Testis (tissue), 3 donors: Measurements from ENCODE around the gene APOL6. TPM values are rescaled to one million over a fixed set of nuclear protein-coding genes. Genes with fewer than 3 reads are reported as not detected.

Experiments used
- DNase-seq: peaks from one replicate; pipeline ENCODE4 v3.0.0-alpha.2; 2019
- H3K27ac ChIP-seq, 2 donors: fragments of 200-600 bp; sonication (generic); one replicate each; pipeline ENCODE4 v1.5.1; 2019
- H3K27me3 ChIP-seq: fragments of 200-600 bp; sonication (generic); one replicate; pipeline ENCODE4 v1.5.1; 2019
- H3K36me3 ChIP-seq: fragments of 200-600 bp; sonication (generic); one replicate; pipeline ENCODE4 v1.5.1; 2017; ENCODE audit warnings: low read depth; ENCODE audit errors: missing control alignments
- H3K4me1 ChIP-seq: fragments of 200-600 bp; sonication (generic); one replicate; pipeline ENCODE4 v1.5.1; 2019
- H3K4me3 ChIP-seq, 2 donors: fragments of 200-600 bp; sonication (generic); one replicate each; pipeline ENCODE4 v1.5.1; 2017 to 2019
- H3K9me3 ChIP-seq: fragments of 200-600 bp; sonication (generic); one replicate; pipeline ENCODE4 v1.5.1; 2017
- CTCF ChIP-seq, 3 experiments: fragments of 450-650 bp in 2 of 3; fragments of 200-600 bp in 1 of 3; sonication (generic) in 1 of 3; IDR thresholded peaks; one replicate each; pipeline ENCODE4 v1.5.1; 2016 to 2019; ENCODE audit warnings: antibody characterized with exemption in 3 of 3, mild to moderate bottlenecking in 2 of 3, moderate library complexity in 1 of 3
- POLR2A ChIP-seq: fragments of 450-650 bp; IDR thresholded peaks from one replicate; pipeline ENCODE4 v1.6.1; 2017; ENCODE audit warnings: antibody characterized with exemption, mild to moderate bottlenecking, moderate library complexity
- WGBS, 2 donors: methylation state at CpG; one replicate each; pipeline ENCODE4 v1.1.5; 2018; 5-methylcytosine and 5-hydroxymethylcytosine counted together
- intact Hi-C: fragments of 100-400 bp; cut with DNase I; formaldehyde crosslinking; loops from one replicate; pipeline ENCODE4 v1.15.1; 2023; ENCODE audit warnings: low total_unique reads
- polyA plus RNA-seq: library from polyadenylated mRNA; stranded (reverse); fragments of 350-450 nt; fragmentation: Illumina TruSeq; extraction: RNeasy Lipid Tissue Mini Kit (QIAGEN cat#74804); gene quantifications from one replicate; pipeline ENCODE4 v1.2.3, GENCODE V29; 2014; ENCODE audit warnings: low read depth, low replicate concordance; ENCODE audit not compliant: insufficient read depth
- total RNA-seq, 2 donors: library from RNA; depleted of rRNA; stranded (reverse); fragments of >200 nt; gene quantifications; one replicate each; pipeline ENCODE4 v1.2.3, GENCODE V29; 2016

APOL6 gene
- total and polyA plus RNA-seq, 3 donors from 2014 or later: 2.2 to 3.6 (median 2.8) TPM

DNA sequence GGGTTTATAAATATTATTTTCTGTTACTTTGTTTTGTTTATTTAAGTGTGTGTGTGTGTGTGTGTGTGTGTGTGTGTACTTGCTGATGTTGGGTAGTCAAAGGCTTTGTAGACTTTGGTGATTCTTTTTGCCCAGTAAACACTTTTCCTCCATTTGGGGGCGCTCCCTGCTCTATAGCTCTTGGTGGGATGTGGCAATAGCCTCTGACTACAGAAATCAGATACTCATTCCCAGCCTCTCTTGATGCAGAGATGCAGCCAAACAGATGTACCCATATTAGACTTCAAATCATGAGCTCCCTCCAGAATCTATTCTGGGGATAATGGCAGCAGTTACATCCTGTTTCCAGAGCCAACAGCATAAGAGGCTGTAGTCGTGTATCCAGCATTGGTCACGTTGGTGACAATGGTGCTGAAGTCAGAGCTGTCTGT, 36.0 kb downstream of the APOL6 start:
- Histone ChIP-seq H3K27me3 (no peaks in the 10 kb centered on the region), H3K4me1 (no peaks in the 10 kb centered on the region), H3K36me3 (no peaks in the 10 kb centered on the region), H3K9me3 (no peaks in the 10 kb centered on the region), H3K4me3 (no peak overlapping the region), H3K27ac (no peak overlapping the region)
- TF ChIP-seq POLR2A: no peak
- no peak for TF ChIP-seq CTCF (IDR thresholded peaks at IDR 0.05)
- peak; percentile 21 for DNase-seq
- WGBS, 2 donors: 58% methylated on average over 3 of the region's 3 CpGs
- intact Hi-C loops: no loop called here

DNA sequence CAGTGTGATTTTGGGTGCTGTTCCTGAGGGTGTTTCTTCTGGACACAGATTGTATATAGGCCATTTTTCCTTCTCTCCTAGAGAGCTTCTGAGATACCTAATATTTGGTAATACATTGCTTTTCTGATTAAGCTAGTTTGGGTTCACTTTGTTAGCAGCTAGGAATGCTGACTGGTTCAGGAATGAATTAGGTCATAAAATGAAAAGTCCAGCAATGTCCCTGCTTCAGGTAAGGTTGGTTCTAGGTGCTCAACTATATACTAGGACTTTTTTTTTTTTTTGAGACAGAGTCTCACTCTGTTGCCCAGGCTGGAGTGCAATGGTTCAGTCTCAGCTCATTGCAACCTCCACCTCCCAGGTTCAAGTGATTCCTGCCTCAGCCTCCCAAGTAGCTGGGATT, 36.5 kb downstream of the APOL6 start:
- intact Hi-C loops: no loop called here
- no peak overlapping the region for H3K4me3 ChIP-seq
- H3K4me1 ChIP-seq: no peaks in the 10 kb centered on the region
- no peaks in the 10 kb centered on the region for H3K36me3 ChIP-seq
- no peak overlapping the region for H3K27ac ChIP-seq
- no peaks in the 10 kb centered on the region for H3K27me3 ChIP-seq
- DNase-seq: no peak
- H3K9me3 ChIP-seq: no peaks in the 10 kb centered on the region
- TF ChIP-seq CTCF (IDR thresholded peaks at IDR 0.05) (no peak), POLR2A (no peak)

DNA sequence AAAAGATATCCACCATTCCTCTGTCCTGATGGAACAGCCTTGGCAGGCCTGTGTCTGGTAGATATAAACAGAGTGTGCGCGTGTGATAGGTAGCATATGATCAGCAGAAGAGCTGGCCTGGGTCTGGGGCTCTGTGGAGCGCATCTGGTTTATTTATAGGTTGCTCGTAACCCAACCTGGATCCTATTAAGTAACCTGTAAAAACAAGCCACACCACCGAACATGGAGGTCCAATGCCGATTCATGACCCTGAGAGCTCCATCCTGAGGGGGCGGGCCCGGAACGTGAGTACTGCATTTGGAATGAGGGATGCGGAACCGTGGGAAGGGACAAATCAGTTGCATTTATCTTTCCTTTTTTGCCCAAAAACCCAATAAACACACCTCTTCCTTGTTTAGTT, 37.5 kb downstream of the APOL6 start:
- Histone ChIP-seq H3K4me1 (no peaks in the 10 kb centered on the region), H3K36me3 (no peaks in the 10 kb centered on the region), H3K27ac (no peak overlapping the region), H3K27me3 (no peaks in the 10 kb centered on the region), H3K4me3 (no peak overlapping the region), H3K9me3 (no peaks in the 10 kb centered on the region)
- whole genome bisulfite sequencing, 2 donors: 64 to 78% methylated on average over 11 of the region's 11 CpGs
- DNase-seq: no peak
- intact Hi-C loops: no loop called here
- TF ChIP-seq POLR2A (no peak), CTCF (IDR thresholded peaks at IDR 0.05) (no peak)

- Histone ChIP-seq H3K36me3 (no peaks in the 10 kb centered on the region), H3K27me3 (no peaks in the 10 kb centered on the region), H3K4me3 (no peak overlapping the region), H3K9me3 (no peaks in the 10 kb centered on the region), H3K27ac (no peak overlapping the region), H3K4me1 (no peaks in the 10 kb centered on the region)
- TF ChIP-seq CTCF (IDR thresholded peaks at IDR 0.05): no peak
- TF ChIP-seq POLR2A: no peak
- no peak for DNase-seq
- intact Hi-C loops: no loop called here
- WGBS, 2 donors: 75 to 88% methylated on average over 4 of the region's 4 CpGs
These were observed 38.1 kb downstream of the APOL6 start for GRCh38 chr22:35686298-35686697.

GRCh38 chr22:35687461-35687860, 39.2 kb downstream of the APOL6 start:
- no peak for TF ChIP-seq POLR2A
- no peak for TF ChIP-seq CTCF (IDR thresholded peaks at IDR 0.05)
- Histone ChIP-seq H3K4me1 (no peaks in the 10 kb centered on the region), H3K9me3 (no peaks in the 10 kb centered on the region), H3K27ac (no peak overlapping the region), H3K36me3 (no peaks in the 10 kb centered on the region), H3K27me3 (no peaks in the 10 kb centered on the region), H3K4me3 (no peak overlapping the region)
- intact Hi-C loops: no loop called here
- WGBS, 2 donors: 74 to 90% methylated on average over 6 of the region's 6 CpGs
- no peak for DNase-seq
